ENCODE results near the gene EGFLAM.

EGFLAM gene

GRCh38 chr5:38241655-38242054, 16.7 kb upstream of the EGFLAM start:
- H3K27ac ChIP-seq (ENCODE audit: low read length) = no peak overlapping the region
- no CpG with 5 or more reads among the region's 5 CpGs for WGBS (ENCODE audit: insufficient coverage, insufficient read length)
- H3K4me3 ChIP-seq (ENCODE audit: low read length) = no peak overlapping the region
- H3K4me1 ChIP-seq (ENCODE audit: control insufficient read depth, insufficient read depth, low read length) = no peaks in the 10 kb centered on the region
- no peaks in the 10 kb centered on the region for H3K27me3 ChIP-seq (ENCODE audit: control insufficient read depth, insufficient read depth, low read length)
- no peaks in the 10 kb centered on the region for H3K36me3 ChIP-seq (ENCODE audit: control insufficient read depth, insufficient read depth, low read length)
- no peak for DNase-seq (ENCODE audit: low read depth, low spot score)
- H3K9me3 ChIP-seq (ENCODE audit: control insufficient read depth, insufficient read depth, low read length) = no peaks in the 10 kb centered on the region

GRCh38 chr5:38245307-38245706, 13.1 kb upstream of the EGFLAM start:
- Histone ChIP-seq H3K27me3 (ENCODE audit: control insufficient read depth, insufficient read depth, low read length) (no peaks in the 10 kb centered on the region), H3K27ac (ENCODE audit: low read length) (no peak overlapping the region), H3K9me3 (ENCODE audit: control insufficient read depth, insufficient read depth, low read length) (no peaks in the 10 kb centered on the region), H3K4me1 (ENCODE audit: control insufficient read depth, insufficient read depth, low read length) (no peaks in the 10 kb centered on the region), H3K36me3 (ENCODE audit: control insufficient read depth, insufficient read depth, low read length) (no peaks in the 10 kb centered on the region), H3K4me3 (ENCODE audit: low read length) (no peak overlapping the region)
- WGBS (ENCODE audit: insufficient coverage, insufficient read length) = no CpG with 5 or more reads among the region's 6 CpGs
- no peak for DNase-seq (ENCODE audit: low read depth, low spot score)

- H3K36me3 ChIP-seq (ENCODE audit: control insufficient read depth, insufficient read depth, low read length) = no peaks in the 10 kb centered on the region
- WGBS (ENCODE audit: insufficient coverage, insufficient read length) = no CpG with 5 or more reads among the region's 1 CpG
- DNase-seq (ENCODE audit: low read depth, low spot score) = no peak
- H3K4me3 ChIP-seq (ENCODE audit: low read length) = no peak overlapping the region
- H3K4me1 ChIP-seq (ENCODE audit: control insufficient read depth, insufficient read depth, low read length) = no peaks in the 10 kb centered on the region
- H3K27me3 ChIP-seq (ENCODE audit: control insufficient read depth, insufficient read depth, low read length) = no peaks in the 10 kb centered on the region
- no peaks in the 10 kb centered on the region for H3K9me3 ChIP-seq (ENCODE audit: control insufficient read depth, insufficient read depth, low read length)
- H3K27ac ChIP-seq (ENCODE audit: low read length) = no peak overlapping the region
These were observed 9.1 kb upstream of the EGFLAM start for GRCh38 chr5:38249301-38249700.

- Histone ChIP-seq H3K4me1 (ENCODE audit: control insufficient read depth, insufficient read depth, low read length) (no peaks in the 10 kb centered on the region), H3K36me3 (ENCODE audit: control insufficient read depth, insufficient read depth, low read length) (no peaks in the 10 kb centered on the region), H3K9me3 (ENCODE audit: control insufficient read depth, insufficient read depth, low read length) (no peaks in the 10 kb centered on the region), H3K4me3 (ENCODE audit: low read length) (no peak overlapping the region), H3K27ac (ENCODE audit: low read length) (no peak overlapping the region), H3K27me3 (ENCODE audit: control insufficient read depth, insufficient read depth, low read length) (no peaks in the 10 kb centered on the region)
- no CpG with 5 or more reads among the region's 2 CpGs for WGBS (ENCODE audit: insufficient coverage, insufficient read length)
- no peak for DNase-seq (ENCODE audit: low read depth, low spot score)
These were observed 8.5 kb upstream of the EGFLAM start for GRCh38 chr5:38249812-38250211.

GRCh38 chr5:38250763-38251448, 7.5 kb upstream of the EGFLAM start:
- Histone ChIP-seq H3K4me3 (ENCODE audit: low read length) (no peak overlapping the region), H3K36me3 (ENCODE audit: control insufficient read depth, insufficient read depth, low read length) (no peaks in the 10 kb centered on the region), H3K27me3 (ENCODE audit: control insufficient read depth, insufficient read depth, low read length) (peaks cover 3% of the 10 kb centered on the region; the same call in 1 of the 2 replicates), H3K9me3 (ENCODE audit: control insufficient read depth, insufficient read depth, low read length) (no peaks in the 10 kb centered on the region), H3K4me1 (ENCODE audit: control insufficient read depth, insufficient read depth, low read length) (no peaks in the 10 kb centered on the region), H3K27ac (ENCODE audit: low read length) (no peak overlapping the region)
- no peak for DNase-seq (ENCODE audit: low read depth, low spot score)
- no CpG with 5 or more reads among the region's 8 CpGs for WGBS (ENCODE audit: insufficient coverage, insufficient read length)

GRCh38 chr5:38253759-38254158, 4.6 kb upstream of the EGFLAM start:
- WGBS (ENCODE audit: insufficient coverage, insufficient read length) = no CpG with 5 or more reads among the region's 1 CpG
- DNase-seq (ENCODE audit: low read depth, low spot score) = no peak
- peaks cover 4% of the 10 kb centered on the region; the same call in 1 of the 2 replicates for H3K4me1 ChIP-seq (ENCODE audit: control insufficient read depth, insufficient read depth, low read length)
- H3K9me3 ChIP-seq (ENCODE audit: control insufficient read depth, insufficient read depth, low read length) = no peaks in the 10 kb centered on the region
- no peak overlapping the region for H3K4me3 ChIP-seq (ENCODE audit: low read length)
- H3K36me3 ChIP-seq (ENCODE audit: control insufficient read depth, insufficient read depth, low read length) = no peaks in the 10 kb centered on the region
- no peak overlapping the region for H3K27ac ChIP-seq (ENCODE audit: low read length)
- H3K27me3 ChIP-seq (ENCODE audit: control insufficient read depth, insufficient read depth, low read length) = peaks cover 21% of the 10 kb centered on the region

GRCh38 chr5:38257308-38258041, 884 bp upstream of the EGFLAM start:
- Histone ChIP-seq H3K36me3 (ENCODE audit: control insufficient read depth, insufficient read depth, low read length) (no peaks in the 10 kb centered on the region), H3K4me3 (ENCODE audit: low read length) (peak overlapping the region; percentile 26; the same call in 1 of the 2 replicates)
- no CpG with 5 or more reads among the region's 42 CpGs for WGBS (ENCODE audit: insufficient coverage, insufficient read length)

GRCh38 chr5:38258042-38258318, 379 bp upstream of the EGFLAM start:
- Histone ChIP-seq H3K9me3 (ENCODE audit: control insufficient read depth, insufficient read depth, low read length) (no peaks in the 10 kb centered on the region), H3K4me3 (ENCODE audit: low read length) (peak overlapping the region; percentile 26; the same call in 1 of the 2 replicates), H3K27ac (ENCODE audit: low read length) (no peak overlapping the region), H3K36me3 (ENCODE audit: control insufficient read depth, insufficient read depth, low read length) (no peaks in the 10 kb centered on the region), H3K4me1 (ENCODE audit: control insufficient read depth, insufficient read depth, low read length) (peaks cover 4% of the 10 kb centered on the region; the same call in 1 of the 2 replicates), H3K27me3 (ENCODE audit: control insufficient read depth, insufficient read depth, low read length) (peaks cover 35% of the 10 kb centered on the region)
- no peak for DNase-seq (ENCODE audit: low read depth, low spot score)
- no CpG with 5 or more reads among the region's 13 CpGs for WGBS (ENCODE audit: insufficient coverage, insufficient read length)

More at GRCh38 chr5:38257308-38258041, 884 bp upstream of the EGFLAM start:
- no peak for DNase-seq (ENCODE audit: low read depth, low spot score)
- Histone ChIP-seq H3K27me3 (ENCODE audit: control insufficient read depth, insufficient read depth, low read length) (peaks cover 35% of the 10 kb centered on the region), H3K4me1 (ENCODE audit: control insufficient read depth, insufficient read depth, low read length) (peaks cover 4% of the 10 kb centered on the region; the same call in 1 of the 2 replicates), H3K27ac (ENCODE audit: low read length) (no peak overlapping the region), H3K9me3 (ENCODE audit: control insufficient read depth, insufficient read depth, low read length) (no peaks in the 10 kb centered on the region)

- Histone ChIP-seq H3K4me1 (ENCODE audit: control insufficient read depth, insufficient read depth, low read length) (peaks cover 4% of the 10 kb centered on the region; the same call in 1 of the 2 replicates), H3K4me3 (ENCODE audit: low read length) (peak overlapping the region; percentile 26; the same call in 1 of the 2 replicates), H3K9me3 (ENCODE audit: control insufficient read depth, insufficient read depth, low read length) (no peaks in the 10 kb centered on the region), H3K36me3 (ENCODE audit: control insufficient read depth, insufficient read depth, low read length) (no peaks in the 10 kb centered on the region), H3K27me3 (ENCODE audit: control insufficient read depth, insufficient read depth, low read length) (peaks cover 35% of the 10 kb centered on the region), H3K27ac (ENCODE audit: low read length) (no peak overlapping the region)
- DNase-seq (ENCODE audit: low read depth, low spot score) = no peak
- WGBS (ENCODE audit: insufficient coverage, insufficient read length) = no CpG with 5 or more reads among the region's 13 CpGs
These were observed 876 bp downstream of the EGFLAM start for GRCh38 chr5:38259062-38259808.

- Histone ChIP-seq H3K4me1 (ENCODE audit: control insufficient read depth, insufficient read depth, low read length) (peaks cover 4% of the 10 kb centered on the region; the same call in 1 of the 2 replicates), H3K9me3 (ENCODE audit: control insufficient read depth, insufficient read depth, low read length) (no peaks in the 10 kb centered on the region), H3K4me3 (ENCODE audit: low read length) (no peak overlapping the region), H3K36me3 (ENCODE audit: control insufficient read depth, insufficient read depth, low read length) (no peaks in the 10 kb centered on the region), H3K27me3 (ENCODE audit: control insufficient read depth, insufficient read depth, low read length) (peaks cover 35% of the 10 kb centered on the region), H3K27ac (ENCODE audit: low read length) (no peak overlapping the region)
- no peak for DNase-seq (ENCODE audit: low read depth, low spot score)
- whole genome bisulfite sequencing (ENCODE audit: insufficient coverage, insufficient read length) = no CpG with 5 or more reads among the region's 6 CpGs
These were observed 1.4 kb downstream of the EGFLAM start for GRCh38 chr5:38259809-38260160.
